ENCODE data around the gene MASP1. TPM values are rescaled to one million over a fixed set of nuclear protein-coding genes. Genes with fewer than 3 reads are reported as not detected.
"Not testable (repeated sequence)": the region's sequence is repeated elsewhere in the genome, so short reads cannot be mapped to it uniquely, and the experiment has no call there.

MASP1 gene
- total and polyA plus RNA-seq, 2 experiments from 2014 or later: 1.6 to 3.0 TPM

DNA sequence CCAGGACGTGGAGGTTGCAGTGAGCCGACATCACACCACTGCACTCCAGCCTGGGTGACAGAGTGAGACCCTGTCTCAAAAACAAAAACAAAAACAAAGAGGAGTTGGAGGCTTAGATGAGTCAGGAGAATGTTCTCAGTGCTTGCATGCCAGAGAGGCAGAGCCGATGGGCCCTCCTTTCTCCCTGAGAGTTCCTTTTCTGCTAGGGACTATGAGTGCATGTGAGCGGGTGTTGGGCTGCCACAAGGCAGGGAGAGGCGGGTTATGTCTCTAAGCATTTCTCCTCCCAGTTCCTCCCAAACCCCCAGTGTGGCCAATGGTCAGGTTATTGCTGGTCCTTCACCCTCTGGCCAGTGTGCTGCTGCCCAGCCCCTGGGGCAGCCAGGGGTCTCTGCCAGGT is 49.1 kb downstream of the MASP1 start (continued):
- TF ChIP-seq, protein P1, sequence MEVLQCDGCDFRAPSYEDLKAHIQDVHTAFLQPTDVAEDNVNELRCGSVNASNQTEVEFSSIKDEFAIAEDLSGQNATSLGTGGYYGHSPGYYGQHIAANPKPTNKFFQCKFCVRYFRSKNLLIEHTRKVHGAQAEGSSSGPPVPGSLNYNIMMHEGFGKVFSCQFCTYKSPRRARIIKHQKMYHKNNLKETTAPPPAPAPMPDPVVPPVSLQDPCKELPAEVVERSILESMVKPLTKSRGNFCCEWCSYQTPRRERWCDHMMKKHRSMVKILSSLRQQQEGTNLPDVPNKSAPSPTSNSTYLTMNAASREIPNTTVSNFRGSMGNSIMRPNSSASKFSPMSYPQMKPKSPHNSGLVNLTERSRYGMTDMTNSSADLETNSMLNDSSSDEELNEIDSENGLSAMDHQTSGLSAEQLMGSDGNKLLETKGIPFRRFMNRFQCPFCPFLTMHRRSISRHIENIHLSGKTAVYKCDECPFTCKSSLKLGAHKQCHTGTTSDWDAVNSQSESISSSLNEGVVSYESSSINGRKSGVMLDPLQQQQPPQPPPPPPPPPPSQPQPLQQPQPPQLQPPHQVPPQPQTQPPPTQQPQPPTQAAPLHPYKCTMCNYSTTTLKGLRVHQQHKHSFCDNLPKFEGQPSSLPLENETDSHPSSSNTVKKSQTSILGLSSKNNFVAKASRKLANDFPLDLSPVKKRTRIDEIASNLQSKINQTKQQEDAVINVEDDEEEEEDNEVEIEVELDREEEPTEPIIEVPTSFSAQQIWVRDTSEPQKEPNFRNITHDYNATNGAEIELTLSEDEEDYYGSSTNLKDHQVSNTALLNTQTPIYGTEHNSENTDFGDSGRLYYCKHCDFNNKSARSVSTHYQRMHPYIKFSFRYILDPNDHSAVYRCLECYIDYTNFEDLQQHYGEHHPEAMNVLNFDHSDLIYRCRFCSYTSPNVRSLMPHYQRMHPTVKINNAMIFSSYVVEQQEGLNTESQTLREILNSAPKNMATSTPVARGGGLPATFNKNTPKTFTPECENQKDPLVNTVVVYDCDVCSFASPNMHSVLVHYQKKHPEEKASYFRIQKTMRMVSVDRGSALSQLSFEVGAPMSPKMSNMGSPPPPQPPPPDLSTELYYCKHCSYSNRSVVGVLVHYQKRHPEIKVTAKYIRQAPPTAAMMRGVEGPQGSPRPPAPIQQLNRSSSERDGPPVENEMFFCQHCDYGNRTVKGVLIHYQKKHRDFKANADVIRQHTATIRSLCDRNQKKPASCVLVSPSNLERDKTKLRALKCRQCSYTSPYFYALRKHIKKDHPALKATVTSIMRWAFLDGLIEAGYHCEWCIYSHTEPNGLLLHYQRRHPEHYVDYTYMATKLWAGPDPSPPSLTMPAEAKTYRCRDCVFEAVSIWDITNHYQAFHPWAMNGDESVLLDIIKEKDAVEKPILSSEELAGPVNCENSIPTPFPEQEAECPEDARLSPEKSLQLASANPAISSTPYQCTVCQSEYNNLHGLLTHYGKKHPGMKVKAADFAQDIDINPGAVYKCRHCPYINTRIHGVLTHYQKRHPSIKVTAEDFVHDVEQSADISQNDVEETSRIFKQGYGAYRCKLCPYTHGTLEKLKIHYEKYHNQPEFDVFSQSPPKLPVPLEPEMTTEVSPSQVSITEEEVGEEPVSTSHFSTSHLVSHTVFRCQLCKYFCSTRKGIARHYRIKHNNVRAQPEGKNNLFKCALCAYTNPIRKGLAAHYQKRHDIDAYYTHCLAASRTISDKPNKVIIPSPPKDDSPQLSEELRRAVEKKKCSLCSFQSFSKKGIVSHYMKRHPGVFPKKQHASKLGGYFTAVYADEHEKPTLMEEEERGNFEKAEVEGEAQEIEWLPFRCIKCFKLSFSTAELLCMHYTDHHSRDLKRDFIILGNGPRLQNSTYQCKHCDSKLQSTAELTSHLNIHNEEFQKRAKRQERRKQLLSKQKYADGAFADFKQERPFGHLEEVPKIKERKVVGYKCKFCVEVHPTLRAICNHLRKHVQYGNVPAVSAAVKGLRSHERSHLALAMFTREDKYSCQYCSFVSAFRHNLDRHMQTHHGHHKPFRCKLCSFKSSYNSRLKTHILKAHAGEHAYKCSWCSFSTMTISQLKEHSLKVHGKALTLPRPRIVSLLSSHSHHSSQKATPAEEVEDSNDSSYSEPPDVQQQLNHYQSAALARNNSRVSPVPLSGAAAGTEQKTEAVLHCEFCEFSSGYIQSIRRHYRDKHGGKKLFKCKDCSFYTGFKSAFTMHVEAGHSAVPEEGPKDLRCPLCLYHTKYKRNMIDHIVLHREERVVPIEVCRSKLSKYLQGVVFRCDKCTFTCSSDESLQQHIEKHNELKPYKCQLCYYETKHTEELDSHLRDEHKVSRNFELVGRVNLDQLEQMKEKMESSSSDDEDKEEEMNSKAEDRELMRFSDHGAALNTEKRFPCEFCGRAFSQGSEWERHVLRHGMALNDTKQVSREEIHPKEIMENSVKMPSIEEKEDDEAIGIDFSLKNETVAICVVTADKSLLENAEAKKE (CRISPR knock-in tag; IDR thresholded peaks at IDR 0.05): no peak
- TF ChIP-seq NANOG (IDR thresholded peaks at IDR 0.05; ENCODE audit: borderline replicate concordance): no peak
- no peak for TF ChIP-seq ZNF331 (CRISPR knock-in tag; IDR thresholded peaks at IDR 0.05; ENCODE audit: low read depth)
- TF ChIP-seq, protein P2, sequence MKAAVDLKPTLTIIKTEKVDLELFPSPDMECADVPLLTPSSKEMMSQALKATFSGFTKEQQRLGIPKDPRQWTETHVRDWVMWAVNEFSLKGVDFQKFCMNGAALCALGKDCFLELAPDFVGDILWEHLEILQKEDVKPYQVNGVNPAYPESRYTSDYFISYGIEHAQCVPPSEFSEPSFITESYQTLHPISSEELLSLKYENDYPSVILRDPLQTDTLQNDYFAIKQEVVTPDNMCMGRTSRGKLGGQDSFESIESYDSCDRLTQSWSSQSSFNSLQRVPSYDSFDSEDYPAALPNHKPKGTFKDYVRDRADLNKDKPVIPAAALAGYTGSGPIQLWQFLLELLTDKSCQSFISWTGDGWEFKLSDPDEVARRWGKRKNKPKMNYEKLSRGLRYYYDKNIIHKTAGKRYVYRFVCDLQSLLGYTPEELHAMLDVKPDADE (IDR thresholded peaks at IDR 0.05): no peak
- TF ChIP-seq, protein P3, sequence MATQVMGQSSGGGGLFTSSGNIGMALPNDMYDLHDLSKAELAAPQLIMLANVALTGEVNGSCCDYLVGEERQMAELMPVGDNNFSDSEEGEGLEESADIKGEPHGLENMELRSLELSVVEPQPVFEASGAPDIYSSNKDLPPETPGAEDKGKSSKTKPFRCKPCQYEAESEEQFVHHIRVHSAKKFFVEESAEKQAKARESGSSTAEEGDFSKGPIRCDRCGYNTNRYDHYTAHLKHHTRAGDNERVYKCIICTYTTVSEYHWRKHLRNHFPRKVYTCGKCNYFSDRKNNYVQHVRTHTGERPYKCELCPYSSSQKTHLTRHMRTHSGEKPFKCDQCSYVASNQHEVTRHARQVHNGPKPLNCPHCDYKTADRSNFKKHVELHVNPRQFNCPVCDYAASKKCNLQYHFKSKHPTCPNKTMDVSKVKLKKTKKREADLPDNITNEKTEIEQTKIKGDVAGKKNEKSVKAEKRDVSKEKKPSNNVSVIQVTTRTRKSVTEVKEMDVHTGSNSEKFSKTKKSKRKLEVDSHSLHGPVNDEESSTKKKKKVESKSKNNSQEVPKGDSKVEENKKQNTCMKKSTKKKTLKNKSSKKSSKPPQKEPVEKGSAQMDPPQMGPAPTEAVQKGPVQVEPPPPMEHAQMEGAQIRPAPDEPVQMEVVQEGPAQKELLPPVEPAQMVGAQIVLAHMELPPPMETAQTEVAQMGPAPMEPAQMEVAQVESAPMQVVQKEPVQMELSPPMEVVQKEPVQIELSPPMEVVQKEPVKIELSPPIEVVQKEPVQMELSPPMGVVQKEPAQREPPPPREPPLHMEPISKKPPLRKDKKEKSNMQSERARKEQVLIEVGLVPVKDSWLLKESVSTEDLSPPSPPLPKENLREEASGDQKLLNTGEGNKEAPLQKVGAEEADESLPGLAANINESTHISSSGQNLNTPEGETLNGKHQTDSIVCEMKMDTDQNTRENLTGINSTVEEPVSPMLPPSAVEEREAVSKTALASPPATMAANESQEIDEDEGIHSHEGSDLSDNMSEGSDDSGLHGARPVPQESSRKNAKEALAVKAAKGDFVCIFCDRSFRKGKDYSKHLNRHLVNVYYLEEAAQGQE (IDR thresholded peaks at IDR 0.05; ENCODE audit: unreplicated experiment): no peak
- no peak for TF ChIP-seq CREB1 (CRISPR knock-in tag; IDR thresholded peaks at IDR 0.05; ENCODE audit: low read depth)
- no peak for TF ChIP-seq EZH2phosphoT487 (IDR thresholded peaks at IDR 0.05; ENCODE audit: unreplicated experiment)
- TF ChIP-seq POLR2AphosphoS5 (IDR thresholded peaks at IDR 0.05; ENCODE audit: low read depth): no peak

DNA sequence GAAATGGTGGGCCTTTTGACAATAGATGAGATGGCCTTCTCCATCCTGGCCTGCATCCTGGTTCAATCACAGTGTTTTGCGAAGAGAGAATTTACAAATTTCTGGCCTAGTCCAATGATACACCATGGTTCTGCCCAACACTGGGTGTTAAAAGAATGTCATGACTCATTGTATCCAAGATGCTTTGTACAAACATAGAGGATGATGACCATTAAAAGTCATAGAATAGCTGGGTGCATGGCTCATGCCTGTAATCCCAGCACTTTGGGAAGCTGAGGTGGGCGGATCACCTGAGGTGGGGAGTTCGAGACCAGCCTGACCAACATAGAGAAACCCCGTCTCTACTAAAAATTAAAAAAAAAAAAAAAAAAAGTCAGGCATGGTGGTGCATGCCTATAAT is 52.7 kb downstream of the MASP1 start:
- H3K4me1 Mint-ChIP-seq; H3F3A ChIP-seq (replicated peaks; ENCODE audit: low read depth); H3K4me2 ChIP-seq; ATAC-seq; H3K79me2 ChIP-seq (replicated peaks; ENCODE audit: insufficient read depth); H3K4me3 Mint-ChIP-seq; H3K4me1 ChIP-seq (ENCODE audit: insufficient read depth); H3K27me3 Mint-ChIP-seq (ENCODE audit: insufficient read depth, low read depth, poor library complexity); H3K4me3 ChIP-seq; H4K20me1 ChIP-seq (replicated peaks; ENCODE audit: insufficient read depth); DNase-seq (ENCODE audit: low spot score); H3K27ac Mint-ChIP-seq; H3K9me3 Mint-ChIP-seq; H3K27ac ChIP-seq (ENCODE audit: low read depth); H3K36me3 Mint-ChIP-seq (ENCODE audit: low read depth); H3K27me3 ChIP-seq (ENCODE audit: insufficient read depth); H2AFZ ChIP-seq; H3K36me3 ChIP-seq (ENCODE audit: insufficient read depth): not testable (repeated sequence)
- H3K9me2 ChIP-seq (ENCODE audit: insufficient read depth): 0 out of 2 replicates have a peak, but pooled peaks cover 16% of the 10 kb centered on the region
